ENCODE data around the gene JSRP1.

DNA sequence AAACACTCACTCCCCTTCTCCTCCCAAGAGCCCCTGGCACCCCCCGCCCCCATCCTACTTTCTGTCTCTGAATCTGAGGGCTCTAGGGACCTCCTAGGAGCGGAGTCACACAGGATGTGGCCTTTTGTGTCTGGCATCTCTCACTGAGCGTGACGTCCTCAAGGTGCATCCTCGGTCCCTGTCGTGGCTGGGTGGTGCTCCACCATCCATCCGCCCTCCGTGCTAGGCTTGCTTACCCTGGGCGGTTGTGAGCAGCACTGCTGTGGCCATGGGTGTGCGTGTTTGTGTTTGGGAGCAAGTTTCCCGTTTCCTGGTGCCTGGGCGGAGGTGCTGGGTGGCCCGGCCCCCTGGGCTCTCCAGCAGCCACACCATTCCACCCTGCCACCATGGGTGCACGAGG is 32.3 kb downstream of the JSRP1 start:
- TF ChIP-seq, protein P1, sequence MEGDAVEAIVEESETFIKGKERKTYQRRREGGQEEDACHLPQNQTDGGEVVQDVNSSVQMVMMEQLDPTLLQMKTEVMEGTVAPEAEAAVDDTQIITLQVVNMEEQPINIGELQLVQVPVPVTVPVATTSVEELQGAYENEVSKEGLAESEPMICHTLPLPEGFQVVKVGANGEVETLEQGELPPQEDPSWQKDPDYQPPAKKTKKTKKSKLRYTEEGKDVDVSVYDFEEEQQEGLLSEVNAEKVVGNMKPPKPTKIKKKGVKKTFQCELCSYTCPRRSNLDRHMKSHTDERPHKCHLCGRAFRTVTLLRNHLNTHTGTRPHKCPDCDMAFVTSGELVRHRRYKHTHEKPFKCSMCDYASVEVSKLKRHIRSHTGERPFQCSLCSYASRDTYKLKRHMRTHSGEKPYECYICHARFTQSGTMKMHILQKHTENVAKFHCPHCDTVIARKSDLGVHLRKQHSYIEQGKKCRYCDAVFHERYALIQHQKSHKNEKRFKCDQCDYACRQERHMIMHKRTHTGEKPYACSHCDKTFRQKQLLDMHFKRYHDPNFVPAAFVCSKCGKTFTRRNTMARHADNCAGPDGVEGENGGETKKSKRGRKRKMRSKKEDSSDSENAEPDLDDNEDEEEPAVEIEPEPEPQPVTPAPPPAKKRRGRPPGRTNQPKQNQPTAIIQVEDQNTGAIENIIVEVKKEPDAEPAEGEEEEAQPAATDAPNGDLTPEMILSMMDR (IDR thresholded peaks at IDR 0.05; ENCODE audit: poor library complexity, severe bottlenecking) = no peak
- no peak for TF ChIP-seq POLR2AphosphoS5 (IDR thresholded peaks at IDR 0.05)
- no peak for TF ChIP-seq REST (IDR thresholded peaks at IDR 0.05; ENCODE audit: borderline replicate concordance)
- no peak for TF ChIP-seq EP300 (conservative IDR thresholded peaks at IDR 0.05; ENCODE audit: poor library complexity, severe bottlenecking)
- no peak for TF ChIP-seq TAF1 (IDR thresholded peaks at IDR 0.05; ENCODE audit: low read depth)
- no peak for TF ChIP-seq RAD21 (conservative IDR thresholded peaks at IDR 0.05)
- no peak for TF ChIP-seq EZH2 (IDR thresholded peaks at IDR 0.05; ENCODE audit: borderline replicate concordance, insufficient read depth, low read length, poor library complexity, severe bottlenecking)
- TF ChIP-seq SMC3 (conservative IDR thresholded peaks at IDR 0.05; ENCODE audit: poor library complexity) = no peak
- no peak for TF ChIP-seq MXI1 (conservative IDR thresholded peaks at IDR 0.05; ENCODE audit: poor library complexity, severe bottlenecking)

All from neural cell (in vitro differentiated cells).